Erythroblast (primary cell): ENCODE data around the gene NCKAP5.

Experiments used
- GATA1 ChIP-seq: IDR thresholded peaks from 2 replicates; pipeline ENCODE4 v1.6.1; 2011; ENCODE audit warnings: low read depth, mild to moderate bottlenecking, control low read depth, low read length, moderate library complexity
- POLR2A ChIP-seq: IDR thresholded peaks from 2 replicates; pipeline ENCODE4 v1.6.1; 2011; ENCODE audit warnings: mild to moderate bottlenecking, low read length

GRCh38 chr2:133158024-133158423, 410.2 kb downstream of the NCKAP5 start:
- TF ChIP-seq POLR2A, result no peak
- no peak for TF ChIP-seq GATA1
